ENCODE measurements around the gene NCDN.

NCDN gene

GRCh38 chr1:35594005-35594760 is 36.6 kb downstream of the NCDN start:
- DNase-seq: no peak

- no peak for DNase-seq
Observed at GRCh38 chr1:35595684-35596083, 38.1 kb downstream of the NCDN start.

GRCh38 chr1:35597870-35598269 is 40.3 kb downstream of the NCDN start:
- DNase-seq: no peak

GRCh38 chr1:35598895-35599294 is 41.3 kb downstream of the NCDN start:
- DNase-seq: no peak

DNA sequence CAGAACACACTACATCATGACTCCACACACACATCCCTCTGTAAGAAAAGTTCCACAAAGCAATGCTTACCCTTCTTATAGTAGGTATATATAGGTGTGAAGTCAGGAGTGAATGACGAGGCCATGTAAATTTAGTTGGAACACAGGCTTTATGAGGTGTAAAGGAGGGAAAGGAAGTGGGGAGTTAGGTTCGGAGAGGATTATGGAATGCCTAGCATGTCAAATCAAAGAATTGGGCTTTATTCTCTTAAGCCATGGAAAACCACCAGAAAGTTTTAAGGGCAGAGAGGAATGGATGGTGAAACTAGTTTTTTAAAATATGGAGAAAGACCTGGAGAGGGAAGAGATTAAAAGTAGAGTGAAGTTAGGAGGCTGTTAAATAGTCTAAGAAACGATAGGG is 41.8 kb downstream of the NCDN start:
- no peak for DNase-seq

DNA sequence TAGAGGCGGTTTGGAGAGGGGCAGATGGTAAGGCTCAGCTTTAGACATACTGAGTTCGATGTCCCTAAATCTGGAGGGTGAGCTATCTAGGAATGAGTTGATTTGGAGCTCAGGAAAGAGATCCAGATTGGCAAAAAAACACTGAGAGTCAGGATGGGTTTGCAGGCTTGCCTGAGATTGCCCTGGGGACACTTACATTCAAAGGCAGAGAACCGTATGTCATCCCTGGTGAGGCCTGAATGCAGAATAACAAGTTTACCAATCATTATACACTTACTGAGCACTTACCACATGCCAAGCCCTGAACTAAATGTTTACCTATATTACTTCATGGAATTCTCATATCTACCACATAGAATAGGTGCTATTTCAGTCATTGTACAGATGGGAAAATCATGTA is 43.0 kb downstream of the NCDN start:
- DNase-seq: no peak

DNA sequence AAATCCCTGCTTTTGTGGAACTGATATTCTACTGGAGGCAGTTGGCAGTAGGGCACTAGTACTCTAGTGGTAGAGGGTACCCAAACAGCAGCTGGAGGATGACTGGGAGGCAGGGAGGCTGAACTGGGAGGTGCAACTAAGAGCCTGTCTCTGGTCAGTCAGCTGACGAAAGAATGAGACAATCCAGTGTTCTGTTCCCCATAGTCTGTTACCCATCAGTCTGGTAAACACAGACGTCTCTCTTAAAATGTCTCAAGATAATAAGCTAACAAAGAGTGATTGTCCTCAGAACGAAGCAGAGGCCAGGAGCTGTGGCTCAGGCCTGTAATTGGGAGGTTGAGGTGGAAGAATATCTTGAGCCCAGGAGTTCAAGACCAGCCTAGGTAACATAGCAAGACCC is 45.9 kb downstream of the NCDN start:
- no peak for DNase-seq

- DNase-seq: no peak
Observed at GRCh38 chr1:35603941-35604340, 46.3 kb downstream of the NCDN start.

GRCh38 chr1:35605071-35605866 is 47.7 kb downstream of the NCDN start:
- no peak for DNase-seq

- no peak for DNase-seq
Observed at GRCh38 chr1:35605867-35606182, 48.2 kb downstream of the NCDN start.

DNA sequence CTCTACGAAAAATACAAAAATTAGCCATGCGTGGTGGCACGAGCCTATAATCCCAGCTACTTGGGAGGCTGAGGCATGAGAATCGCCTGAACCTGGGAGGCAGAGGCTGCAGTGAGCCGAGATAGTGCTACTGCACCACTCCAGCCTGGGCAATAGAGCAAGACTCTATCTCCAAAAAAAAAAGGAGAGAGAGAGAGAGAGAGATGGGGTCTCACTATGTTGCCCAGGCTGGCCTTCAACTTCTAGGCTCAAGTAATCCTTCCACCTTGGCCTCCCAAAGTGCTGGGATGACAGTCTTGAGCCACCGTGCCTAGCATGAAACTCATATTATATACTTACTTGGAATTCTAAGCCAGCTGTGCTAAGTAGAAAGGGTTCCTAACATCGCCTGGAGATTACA is 54.1 kb downstream of the NCDN start:
- no peak for DNase-seq

- no peak for DNase-seq
Observed at GRCh38 chr1:35615440-35615839, 57.8 kb downstream of the NCDN start.
